Measurements from ENCODE around the gene GGPS1. TPM values are rescaled to one million over a fixed set of nuclear protein-coding genes. Genes with fewer than 3 reads are reported as not detected.

Gene GGPS1
- total RNA-seq, 1 donor from 2014 or later = 45.5 TPM

DNA sequence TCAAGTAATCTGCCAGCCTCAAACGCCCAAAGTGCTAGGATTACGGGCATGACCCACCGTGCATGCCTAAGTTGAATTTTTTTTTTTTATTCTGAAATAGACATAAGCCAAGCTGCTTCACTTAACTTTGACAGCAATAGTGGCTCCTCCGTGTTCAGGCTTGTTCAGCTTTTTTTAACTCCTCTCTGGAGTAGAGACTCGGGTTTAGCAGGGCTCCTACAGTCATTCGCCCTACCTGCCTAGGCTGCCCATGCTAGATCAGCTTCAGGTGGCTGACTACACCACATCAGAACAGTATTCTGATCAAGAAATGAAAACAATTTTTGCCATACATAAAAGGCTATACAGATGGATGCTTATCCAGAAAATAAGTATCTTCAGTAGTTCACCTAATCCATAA is 15.1 kb upstream of the GGPS1 start:
- no peak for DNase-seq (ENCODE audit: extremely low spot score, unreplicated experiment)
- peaks cover 25% of the 10 kb centered on the region for H3K4me1 Mint-ChIP-seq (ENCODE audit: unreplicated experiment)
- peak overlapping the region; percentile 66 for H3K27ac Mint-ChIP-seq
- H3K36me3 Mint-ChIP-seq = no peaks in the 10 kb centered on the region
- no peaks in the 10 kb centered on the region for H3K27me3 Mint-ChIP-seq
- TF ChIP-seq, protein P1, sequence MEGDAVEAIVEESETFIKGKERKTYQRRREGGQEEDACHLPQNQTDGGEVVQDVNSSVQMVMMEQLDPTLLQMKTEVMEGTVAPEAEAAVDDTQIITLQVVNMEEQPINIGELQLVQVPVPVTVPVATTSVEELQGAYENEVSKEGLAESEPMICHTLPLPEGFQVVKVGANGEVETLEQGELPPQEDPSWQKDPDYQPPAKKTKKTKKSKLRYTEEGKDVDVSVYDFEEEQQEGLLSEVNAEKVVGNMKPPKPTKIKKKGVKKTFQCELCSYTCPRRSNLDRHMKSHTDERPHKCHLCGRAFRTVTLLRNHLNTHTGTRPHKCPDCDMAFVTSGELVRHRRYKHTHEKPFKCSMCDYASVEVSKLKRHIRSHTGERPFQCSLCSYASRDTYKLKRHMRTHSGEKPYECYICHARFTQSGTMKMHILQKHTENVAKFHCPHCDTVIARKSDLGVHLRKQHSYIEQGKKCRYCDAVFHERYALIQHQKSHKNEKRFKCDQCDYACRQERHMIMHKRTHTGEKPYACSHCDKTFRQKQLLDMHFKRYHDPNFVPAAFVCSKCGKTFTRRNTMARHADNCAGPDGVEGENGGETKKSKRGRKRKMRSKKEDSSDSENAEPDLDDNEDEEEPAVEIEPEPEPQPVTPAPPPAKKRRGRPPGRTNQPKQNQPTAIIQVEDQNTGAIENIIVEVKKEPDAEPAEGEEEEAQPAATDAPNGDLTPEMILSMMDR (conservative IDR thresholded peaks at IDR 0.05) = no peak
- no peaks in the 10 kb centered on the region for H3K9me3 Mint-ChIP-seq
- H3K4me3 Mint-ChIP-seq = no peak overlapping the region

- Mint-ChIP-seq H3K4me1 (ENCODE audit: unreplicated experiment) (peaks cover 30% of the 10 kb centered on the region), H3K36me3 (peaks cover 7% of the 10 kb centered on the region), H3K27me3 (no peaks in the 10 kb centered on the region), H3K27ac (peak overlapping the region; percentile 58), H3K4me3 (no peak overlapping the region), H3K9me3 (no peaks in the 10 kb centered on the region)
- TF ChIP-seq, protein P1 (conservative IDR thresholded peaks at IDR 0.05) = no peak
- no peak for DNase-seq (ENCODE audit: extremely low spot score, unreplicated experiment)
Observed at GRCh38 chr1:235313931-235314678, 14.3 kb upstream of the GGPS1 start.

DNA sequence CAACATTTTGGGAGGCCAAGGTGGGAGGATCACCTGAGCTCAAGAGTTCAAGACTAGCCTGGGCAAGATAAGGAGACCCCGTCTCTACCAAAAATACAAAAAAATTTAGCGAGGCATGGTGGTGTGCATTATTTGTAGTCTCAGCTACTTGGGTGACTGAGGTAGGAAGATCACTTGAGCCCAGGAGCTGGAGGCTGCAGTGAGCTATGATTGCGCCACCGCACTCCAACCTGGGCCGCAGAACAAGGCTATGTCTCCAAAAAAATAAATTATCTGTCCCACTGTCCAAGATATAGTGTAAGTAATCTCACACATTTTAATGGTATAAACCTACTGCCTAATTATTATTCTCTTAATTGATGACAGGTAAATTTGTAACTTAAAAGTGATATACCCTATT is 13.2 kb upstream of the GGPS1 start:
- DNase-seq (ENCODE audit: extremely low spot score, unreplicated experiment) = no peak

GRCh38 chr1:235315735-235316134 is 12.6 kb upstream of the GGPS1 start:
- TF ChIP-seq, protein P1 (conservative IDR thresholded peaks at IDR 0.05) = no peak
- no peak overlapping the region for H3K27ac Mint-ChIP-seq

More for the DNA sequence above, 13.2 kb upstream of the GGPS1 start:
- Mint-ChIP-seq H3K4me1 (ENCODE audit: unreplicated experiment) (peaks cover 31% of the 10 kb centered on the region), H3K9me3 (no peaks in the 10 kb centered on the region), H3K4me3 (no peak overlapping the region), H3K36me3 (peaks cover 8% of the 10 kb centered on the region), H3K27me3 (no peaks in the 10 kb centered on the region), H3K27ac (no peak overlapping the region)
- TF ChIP-seq, protein P1 (conservative IDR thresholded peaks at IDR 0.05) = no peak

DNA sequence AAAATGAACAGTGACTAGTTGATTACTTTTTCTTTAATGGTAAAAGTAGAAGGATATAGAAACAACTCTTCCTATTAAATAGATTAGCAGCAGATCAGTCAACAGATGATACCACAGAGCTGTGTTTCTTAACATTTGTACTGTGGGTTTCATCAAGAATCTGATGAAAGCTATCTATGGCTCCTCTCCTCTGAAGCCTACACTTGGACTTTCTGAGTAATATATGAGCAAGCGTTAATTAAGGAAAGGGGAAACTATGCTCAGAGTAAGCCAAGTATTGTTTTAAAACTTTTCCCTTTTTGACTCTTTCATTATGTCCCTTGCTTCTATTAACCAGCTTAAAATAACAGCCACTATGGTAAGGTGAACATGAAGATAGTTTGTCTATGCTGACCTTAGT is 11.2 kb upstream of the GGPS1 start:
- TF ChIP-seq, protein P1 (conservative IDR thresholded peaks at IDR 0.05) = no peak
- H3K9me3 Mint-ChIP-seq = no peaks in the 10 kb centered on the region
- no peaks in the 10 kb centered on the region for H3K27me3 Mint-ChIP-seq
- no peak overlapping the region for H3K27ac Mint-ChIP-seq
- peaks cover 22% of the 10 kb centered on the region for H3K36me3 Mint-ChIP-seq
- peaks cover 43% of the 10 kb centered on the region for H3K4me1 Mint-ChIP-seq (ENCODE audit: unreplicated experiment)
- no peak overlapping the region for H3K4me3 Mint-ChIP-seq
- no peak for DNase-seq (ENCODE audit: extremely low spot score, unreplicated experiment)

More at GRCh38 chr1:235315735-235316134, 12.6 kb upstream of the GGPS1 start:
- DNase-seq (ENCODE audit: extremely low spot score, unreplicated experiment) = no peak
- Mint-ChIP-seq H3K4me3 (no peak overlapping the region), H3K9me3 (no peaks in the 10 kb centered on the region), H3K27me3 (no peaks in the 10 kb centered on the region), H3K36me3 (peaks cover 14% of the 10 kb centered on the region), H3K4me1 (ENCODE audit: unreplicated experiment) (peaks cover 36% of the 10 kb centered on the region)
